OCI-LY1 (cell line): ENCODE data around the gene MCM6.

Source experiments
- H2AFZ ChIP-seq: fragments of 200-600 bp; sonication (generic), shearing (Covaris generic); 2 replicates; pipeline ENCODE4 v1.6.0; 2014; ENCODE audit warnings: antibody characterized with exemption, mild to moderate bottlenecking, low read length
- H3F3A ChIP-seq: fragments of 200-600 bp; sonication (generic), shearing (Covaris generic); 2 replicates; pipeline ENCODE4 v1.6.0; 2014; ENCODE audit warnings: mild to moderate bottlenecking, antibody characterized with exemption, low read length, moderate library complexity; ENCODE audit not compliant: insufficient read depth
- H3K27ac ChIP-seq: fragments of 200-600 bp; sonication (generic); 2 replicates; pipeline ENCODE4 v1.5.1; 2014; ENCODE audit warnings: low read length, mixed run types, mild to moderate bottlenecking, low read depth; ENCODE audit not compliant: poor library complexity, severe bottlenecking
- H3K27me3 ChIP-seq: fragments of 200-600 bp; sonication (generic); 2 replicates; pipeline ENCODE4 v1.6.0; 2014; ENCODE audit warnings: antibody characterized with exemption, mild to moderate bottlenecking, low read length, moderate library complexity; ENCODE audit not compliant: insufficient read depth
- H3K36me3 ChIP-seq: fragments of 200-600 bp; sonication (generic); 2 replicates; pipeline ENCODE4 v1.6.1; 2014; ENCODE audit warnings: mild to moderate bottlenecking, antibody characterized with exemption, low read length, moderate library complexity, mixed read lengths; ENCODE audit not compliant: insufficient read depth
- H3K4me1 ChIP-seq: fragments of 200-600 bp; sonication (generic); 2 replicates; pipeline ENCODE4 v1.5.1; 2014; ENCODE audit warnings: mild to moderate bottlenecking, low read length, moderate library complexity; ENCODE audit not compliant: insufficient read depth, severe bottlenecking
- H3K4me2 ChIP-seq: fragments of 200-600 bp; sonication (generic), shearing (Covaris generic); 2 replicates; pipeline ENCODE4 v1.6.1; 2014; ENCODE audit warnings: low read length
- H3K4me3 ChIP-seq: fragments of 200-600 bp; sonication (generic); 2 replicates; pipeline ENCODE4 v1.5.1; 2014; ENCODE audit warnings: low read length, low read depth, mild to moderate bottlenecking, mixed read lengths; ENCODE audit not compliant: poor library complexity, severe bottlenecking
- H3K79me2 ChIP-seq: fragments of 200-600 bp; shearing (Covaris generic); 2 replicates; pipeline ENCODE4 v1.6.1; 2016; ENCODE audit warnings: mixed run types, low read length, mixed read lengths; ENCODE audit not compliant: insufficient read depth
- H3K9ac ChIP-seq: fragments of 200-600 bp; sonication (generic), shearing (Covaris generic); 2 replicates; pipeline ENCODE4 v1.6.1; 2014; ENCODE audit warnings: mild to moderate bottlenecking, low read length, mixed read lengths
- H3K9me2 ChIP-seq: fragments of 200-600 bp; sonication (generic), shearing (Covaris generic); 2 replicates; pipeline ENCODE4 v1.6.1; 2014; ENCODE audit warnings: low read depth, mild to moderate bottlenecking, low read length, mixed read lengths
- H3K9me3 ChIP-seq: fragments of 200-600 bp; shearing (Covaris generic); 2 replicates; pipeline ENCODE4 v1.6.1; 2014; ENCODE audit warnings: low read length, mixed read lengths
- H4K20me1 ChIP-seq: fragments of 200-600 bp; sonication (generic), shearing (Covaris generic); 2 replicates; pipeline ENCODE4 v1.6.0; 2016; ENCODE audit warnings: mild to moderate bottlenecking, low read length; ENCODE audit not compliant: insufficient read depth
- CTCF ChIP-seq: fragments of 200-600 bp; sonication (generic), shearing (Covaris generic); IDR thresholded peaks from 2 replicates; pipeline ENCODE4 v1.5.1; 2017; ENCODE audit warnings: mild to moderate bottlenecking, antibody characterized with exemption, low read length, moderate library complexity, mixed read lengths
- EZH2 ChIP-seq: fragments of 200-600 bp; sonication (generic), shearing (Covaris generic); IDR thresholded peaks from 2 replicates; pipeline ENCODE4 v1.8.0; 2017; ENCODE audit warnings: borderline replicate concordance, mixed run types, mild to moderate bottlenecking, antibody characterized with exemption, low read length, moderate library complexity, mixed read lengths

The MCM6 gene

GRCh38 chr2:135840601-135841000 is 35.6 kb downstream of the MCM6 start:
- no peak for TF ChIP-seq EZH2
- no peak for TF ChIP-seq CTCF
- Histone ChIP-seq H3K36me3 (peaks cover 65% of the 10 kb centered on the region), H3K9me2 (no peaks in the 10 kb centered on the region), H3K27me3 (no peaks in the 10 kb centered on the region), H3F3A (no peaks in the 10 kb centered on the region; the same call in 1 of the 2 replicates), H3K27ac (no peak overlapping the region), H3K4me2 (no peak overlapping the region), H3K4me3 (no peak overlapping the region), H3K79me2 (no peaks in the 10 kb centered on the region), H3K9me3 (no peaks in the 10 kb centered on the region), H4K20me1 (no peaks in the 10 kb centered on the region), H3K4me1 (no peaks in the 10 kb centered on the region), H2AFZ (no peak overlapping the region), H3K9ac (no peak overlapping the region)

DNA sequence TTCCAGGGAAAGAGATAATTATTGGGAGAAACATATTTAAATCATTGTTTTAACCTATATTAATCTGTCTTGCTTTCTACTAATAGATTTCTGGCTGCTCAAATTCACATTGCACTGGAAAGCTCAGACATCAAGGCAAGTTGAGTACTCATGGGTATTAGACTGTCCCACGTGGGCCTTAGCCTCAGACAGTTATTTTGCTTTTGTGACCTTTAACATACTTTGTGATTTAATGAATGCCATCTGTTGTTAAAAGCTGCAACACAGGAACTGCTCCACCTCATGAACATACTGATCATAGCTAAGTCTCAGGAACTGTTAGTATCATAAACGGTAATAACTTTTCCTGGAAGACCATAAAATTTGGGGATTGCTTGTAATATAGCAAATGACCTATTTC is 36.5 kb downstream of the MCM6 start:
- Histone ChIP-seq H4K20me1 (no peaks in the 10 kb centered on the region), H3K9me2 (no peaks in the 10 kb centered on the region), H3K9me3 (no peaks in the 10 kb centered on the region), H3K4me3 (no peak overlapping the region), H3K27me3 (no peaks in the 10 kb centered on the region), H2AFZ (no peak overlapping the region), H3K79me2 (no peaks in the 10 kb centered on the region), H3F3A (no peaks in the 10 kb centered on the region; the same call in 1 of the 2 replicates), H3K36me3 (peaks cover 56% of the 10 kb centered on the region), H3K9ac (no peak overlapping the region), H3K4me1 (no peaks in the 10 kb centered on the region), H3K4me2 (no peak overlapping the region), H3K27ac (no peak overlapping the region)
- TF ChIP-seq CTCF, result no peak
- TF ChIP-seq EZH2, result no peak

DNA sequence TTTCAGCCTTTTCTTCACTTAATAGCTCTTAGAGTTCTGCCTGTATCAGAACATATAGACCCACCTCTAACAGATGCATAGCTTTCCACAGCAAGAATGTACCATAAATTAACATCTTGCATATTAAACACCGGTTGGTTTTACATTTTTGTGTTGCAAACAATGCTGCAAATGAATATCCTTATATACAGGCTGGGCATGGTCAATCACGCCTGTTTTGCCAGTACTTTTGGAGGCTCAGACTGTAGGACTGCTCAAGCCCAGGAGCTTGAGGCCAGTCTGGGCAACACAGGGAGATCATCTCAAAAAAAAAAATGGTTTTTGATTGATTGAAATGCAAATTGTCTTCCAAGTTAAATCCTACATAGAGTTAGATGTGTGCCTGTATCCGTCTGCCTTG is 37.7 kb downstream of the MCM6 start:
- Histone ChIP-seq H3K4me3 (no peak overlapping the region), H3K36me3 (peaks cover 44% of the 10 kb centered on the region), H3F3A (no peaks in the 10 kb centered on the region), H3K27me3 (no peaks in the 10 kb centered on the region), H3K9me3 (no peaks in the 10 kb centered on the region), H3K9me2 (no peaks in the 10 kb centered on the region), H2AFZ (no peak overlapping the region), H3K79me2 (no peaks in the 10 kb centered on the region), H3K4me2 (no peak overlapping the region), H4K20me1 (no peaks in the 10 kb centered on the region), H3K9ac (no peak overlapping the region), H3K27ac (no peak overlapping the region), H3K4me1 (no peaks in the 10 kb centered on the region)
- TF ChIP-seq CTCF (no peak), EZH2 (no peak)
